ENCODE measurements around the gene SRGAP1. TPM values are rescaled to one million over a fixed set of nuclear protein-coding genes. Genes with fewer than 3 reads are reported as not detected.

SRGAP1 gene
- total RNA-seq, 1 donor from 2014 or later: 3.0 TPM

- H3K4me3 Mint-ChIP-seq: no peak overlapping the region
- H2AFZ ChIP-seq (replicated peaks): no peak overlapping the region
- no peaks in the 10 kb centered on the region for H3K27me3 ChIP-seq
- peaks cover 11% of the 10 kb centered on the region for H3K9me3 Mint-ChIP-seq
- no peak overlapping the region for H3K27ac Mint-ChIP-seq
- H3K36me3 Mint-ChIP-seq: peaks cover 29% of the 10 kb centered on the region
- H3K27ac ChIP-seq: no peak overlapping the region
- no peaks in the 10 kb centered on the region for H3K9me3 ChIP-seq (ENCODE audit: low read depth)
- H3K27me3 Mint-ChIP-seq (ENCODE audit: insufficient read depth, low read depth): no peaks in the 10 kb centered on the region
- H3K36me3 ChIP-seq: no peaks in the 10 kb centered on the region
- peaks cover 14% of the 10 kb centered on the region for H3K4me1 Mint-ChIP-seq
- no peak overlapping the region for H3K9ac ChIP-seq
- H4K20me1 ChIP-seq (ENCODE audit: low read depth): no peaks in the 10 kb centered on the region
- H3K4me2 ChIP-seq: no peak overlapping the region
- peaks cover 6% of the 10 kb centered on the region for H3K4me1 ChIP-seq
- no peaks in the 10 kb centered on the region for H3F3A ChIP-seq (ENCODE audit: low read depth)
- no peak for DNase-seq (ENCODE audit: low spot score)
- TF ChIP-seq, protein P1, sequence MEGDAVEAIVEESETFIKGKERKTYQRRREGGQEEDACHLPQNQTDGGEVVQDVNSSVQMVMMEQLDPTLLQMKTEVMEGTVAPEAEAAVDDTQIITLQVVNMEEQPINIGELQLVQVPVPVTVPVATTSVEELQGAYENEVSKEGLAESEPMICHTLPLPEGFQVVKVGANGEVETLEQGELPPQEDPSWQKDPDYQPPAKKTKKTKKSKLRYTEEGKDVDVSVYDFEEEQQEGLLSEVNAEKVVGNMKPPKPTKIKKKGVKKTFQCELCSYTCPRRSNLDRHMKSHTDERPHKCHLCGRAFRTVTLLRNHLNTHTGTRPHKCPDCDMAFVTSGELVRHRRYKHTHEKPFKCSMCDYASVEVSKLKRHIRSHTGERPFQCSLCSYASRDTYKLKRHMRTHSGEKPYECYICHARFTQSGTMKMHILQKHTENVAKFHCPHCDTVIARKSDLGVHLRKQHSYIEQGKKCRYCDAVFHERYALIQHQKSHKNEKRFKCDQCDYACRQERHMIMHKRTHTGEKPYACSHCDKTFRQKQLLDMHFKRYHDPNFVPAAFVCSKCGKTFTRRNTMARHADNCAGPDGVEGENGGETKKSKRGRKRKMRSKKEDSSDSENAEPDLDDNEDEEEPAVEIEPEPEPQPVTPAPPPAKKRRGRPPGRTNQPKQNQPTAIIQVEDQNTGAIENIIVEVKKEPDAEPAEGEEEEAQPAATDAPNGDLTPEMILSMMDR (IDR thresholded peaks at IDR 0.05): no peak
- TF ChIP-seq EZH2phosphoT487 (IDR thresholded peaks at IDR 0.05) (no peak), EZH2 (IDR thresholded peaks at IDR 0.05) (no peak)
- H3K4me3 ChIP-seq: no peak overlapping the region
- H3K79me2 ChIP-seq (ENCODE audit: low read depth): no peaks in the 10 kb centered on the region
These were observed 209.6 kb downstream of the SRGAP1 start for GRCh38 chr12:64054079-64054520.

DNA sequence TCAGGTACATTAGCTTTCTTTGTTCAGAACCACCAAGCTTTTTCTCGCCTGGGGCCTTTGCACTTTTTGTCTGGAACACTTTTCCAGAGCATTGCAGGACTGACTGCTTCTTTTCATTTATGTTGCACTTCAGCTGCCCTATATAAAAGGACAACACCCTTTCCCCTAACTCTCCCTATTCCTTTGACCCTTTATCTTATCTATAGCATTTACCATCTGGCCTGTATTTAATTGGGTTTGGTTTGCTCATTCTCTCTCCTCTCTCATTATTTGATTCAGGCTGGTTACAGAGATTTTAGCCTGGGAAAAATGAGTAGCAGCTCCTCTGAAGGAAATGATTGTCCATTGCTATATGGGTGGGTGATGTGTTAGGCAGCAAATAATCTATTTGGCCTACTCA is 212.2 kb downstream of the SRGAP1 start:
- H3K27ac Mint-ChIP-seq: no peak overlapping the region
- peaks cover 4% of the 10 kb centered on the region for H3K9me3 Mint-ChIP-seq
- no peaks in the 10 kb centered on the region for H3F3A ChIP-seq (ENCODE audit: low read depth)
- H3K4me3 Mint-ChIP-seq: no peak overlapping the region
- no peak overlapping the region for H3K27ac ChIP-seq
- no peaks in the 10 kb centered on the region for H3K36me3 ChIP-seq
- H3K27me3 ChIP-seq: no peaks in the 10 kb centered on the region
- H3K36me3 Mint-ChIP-seq: peaks cover 10% of the 10 kb centered on the region
- H3K27me3 Mint-ChIP-seq (ENCODE audit: insufficient read depth, low read depth): no peaks in the 10 kb centered on the region
- H2AFZ ChIP-seq (replicated peaks): no peak overlapping the region
- no peak overlapping the region for H3K4me3 ChIP-seq
- H3K79me2 ChIP-seq (ENCODE audit: low read depth): no peaks in the 10 kb centered on the region
- H3K9me3 ChIP-seq (ENCODE audit: low read depth): no peaks in the 10 kb centered on the region
- H3K9ac ChIP-seq: no peak overlapping the region
- no peak for TF ChIP-seq EZH2phosphoT487 (IDR thresholded peaks at IDR 0.05)
- TF ChIP-seq EZH2 (IDR thresholded peaks at IDR 0.05): no peak
- TF ChIP-seq, protein P1 (IDR thresholded peaks at IDR 0.05): no peak
- H3K4me1 Mint-ChIP-seq: peaks cover 19% of the 10 kb centered on the region
- no peaks in the 10 kb centered on the region for H4K20me1 ChIP-seq (ENCODE audit: low read depth)
- H3K4me1 ChIP-seq: peaks cover 8% of the 10 kb centered on the region
- no peak for DNase-seq (ENCODE audit: low spot score)
- H3K4me2 ChIP-seq: no peak overlapping the region

- TF ChIP-seq, protein P1 (IDR thresholded peaks at IDR 0.05): no peak
- TF ChIP-seq EZH2 (IDR thresholded peaks at IDR 0.05): no peak
- TF ChIP-seq EZH2phosphoT487 (IDR thresholded peaks at IDR 0.05): no peak
- Mint-ChIP-seq H3K36me3 (peaks cover 9% of the 10 kb centered on the region), H3K27ac (no peak overlapping the region), H3K9me3 (peaks cover 4% of the 10 kb centered on the region), H3K4me3 (no peak overlapping the region), H3K27me3 (ENCODE audit: insufficient read depth, low read depth) (no peaks in the 10 kb centered on the region), H3K4me1 (peaks cover 19% of the 10 kb centered on the region)
- no peak overlapping the region for H3K4me2 ChIP-seq
- DNase-seq (ENCODE audit: low spot score): no peak
- H3K4me1 ChIP-seq: peaks cover 8% of the 10 kb centered on the region
- no peaks in the 10 kb centered on the region for H3K27me3 ChIP-seq
- H2AFZ ChIP-seq (replicated peaks): no peak overlapping the region
- H3K9ac ChIP-seq: no peak overlapping the region
- no peak overlapping the region for H3K4me3 ChIP-seq
- no peaks in the 10 kb centered on the region for H3F3A ChIP-seq (ENCODE audit: low read depth)
- no peaks in the 10 kb centered on the region for H3K36me3 ChIP-seq
- no peaks in the 10 kb centered on the region for H3K79me2 ChIP-seq (ENCODE audit: low read depth)
- no peak overlapping the region for H3K27ac ChIP-seq
- H3K9me3 ChIP-seq (ENCODE audit: low read depth): no peaks in the 10 kb centered on the region
- no peaks in the 10 kb centered on the region for H4K20me1 ChIP-seq (ENCODE audit: low read depth)
These were observed 213.2 kb downstream of the SRGAP1 start for GRCh38 chr12:64057706-64058105.
